RWPE1 (cell line): ENCODE results near the gene HDAC9.

Experiments used
- CTCF ChIA-PET: fragments of 350-600 bp; sonication (Branson Sonifier 250); formaldehyde crosslinking; extraction: SDS; loops from one replicate; lab custom pipeline; 2021; lab: Yijun Ruan, JAX
- POLR2A ChIA-PET: fragments of 400-600 bp; formaldehyde crosslinking; extraction: SDS; loops from one replicate; lab custom pipeline; 2020; ENCODE audit warnings: antibody characterized with exemption; ENCODE audit not compliant: low non-redundant PET; lab: Yijun Ruan, JAX
- DNase-seq: peaks from one replicate; pipeline ENCODE4 v3.0.0; 2012; ENCODE audit warnings: low spot score
- H3K27ac ChIP-seq: fragments of 450-650 bp; 2 replicates; pipeline ENCODE4 v1.5.1; 2017
- CTCF ChIP-seq: fragments of 450-650 bp; conservative IDR thresholded peaks from 2 replicates; pipeline ENCODE4 v1.5.1; 2017; ENCODE audit warnings: low read depth, mild to moderate bottlenecking

Gene HDAC9

GRCh38 chr7:18906901-18907300 lies 411.4 kb downstream of the HDAC9 start:
- DNase-seq: no peak
- no peak overlapping the region for H3K27ac ChIP-seq
- CTCF ChIA-PET: no interaction called here
- no peak for TF ChIP-seq CTCF
- POLR2A ChIA-PET: no interaction called here

GRCh38 chr7:18913106-18913505 lies 417.6 kb downstream of the HDAC9 start:
- DNase-seq: no peak
- CTCF ChIA-PET: no interaction called here
- TF ChIP-seq CTCF: no peak
- POLR2A ChIA-PET: no interaction called here
- no peak overlapping the region for H3K27ac ChIP-seq

GRCh38 chr7:18916826-18917225 lies 421.3 kb downstream of the HDAC9 start:
- TF ChIP-seq CTCF: no peak
- no peak overlapping the region for H3K27ac ChIP-seq
- POLR2A ChIA-PET: no interaction called here
- CTCF ChIA-PET: interaction anchor here (0.7 kb wide), 2 partner anchors 433 to 1430 kb away, joined by 3 read pairs; no protein-coding TSS in a partner anchor
- DNase-seq: no peak

GRCh38 chr7:18927134-18927533 lies 431.6 kb downstream of the HDAC9 start:
- POLR2A ChIA-PET: no interaction called here
- H3K27ac ChIP-seq: no peak overlapping the region
- no peak for DNase-seq
- CTCF ChIA-PET: no interaction called here
- no peak for TF ChIP-seq CTCF

- no peak for DNase-seq
- ChIA-PET CTCF (no interaction called here), POLR2A (no interaction called here)
- no peak for TF ChIP-seq CTCF
- no peak overlapping the region for H3K27ac ChIP-seq
Measured at GRCh38 chr7:18936265-18936664, 440.7 kb downstream of the HDAC9 start.

GRCh38 chr7:18939771-18940592 lies 444.4 kb downstream of the HDAC9 start:
- no peak for TF ChIP-seq CTCF
- ChIA-PET CTCF (no interaction called here), POLR2A (no interaction called here)
- DNase-seq: no peak
- no peak overlapping the region for H3K27ac ChIP-seq
